HG03457 (cell line): ENCODE data around the gene F8.
"Not testable (repeated sequence)": the region's sequence is repeated elsewhere in the genome, so short reads cannot be mapped to it uniquely, and the experiment has no call there.

Source experiments
- ATAC-seq: cut with Tn5 transposase; IDR thresholded peaks from one replicate; pipeline ENCODE4 v1.9.1; 2021; ENCODE audit warnings: moderate number of reproducible peaks; ENCODE audit not compliant: unreplicated experiment

F8 gene

DNA sequence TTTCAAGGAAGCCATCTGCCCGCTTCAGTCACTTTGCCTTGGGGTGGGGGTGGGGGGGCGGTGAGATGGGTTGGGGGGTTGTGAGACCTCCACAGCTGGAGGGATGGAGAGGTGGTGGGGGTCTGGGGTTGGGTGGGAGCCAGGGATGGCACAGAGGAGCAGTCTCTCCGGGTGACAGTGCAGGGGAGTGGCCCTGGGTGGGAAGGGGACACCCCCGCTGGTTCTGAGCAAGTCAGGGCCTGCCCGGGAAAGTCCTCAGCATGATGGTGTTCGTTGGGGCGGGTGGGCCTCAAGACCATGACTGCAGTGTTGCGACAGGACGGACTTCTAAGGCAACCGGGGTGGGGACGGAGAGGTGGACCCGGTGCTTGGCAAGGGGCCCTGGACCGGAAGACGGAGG lies 137.0 kb downstream of the F8 start:
- ATAC-seq, result not testable (repeated sequence)

- not testable (repeated sequence) for ATAC-seq
These were observed 137.5 kb downstream of the F8 start for GRCh38 chrX:154885057-154885456.

GRCh38 chrX:154884069-154884468 lies 138.5 kb downstream of the F8 start:
- not testable (repeated sequence) for ATAC-seq

DNA sequence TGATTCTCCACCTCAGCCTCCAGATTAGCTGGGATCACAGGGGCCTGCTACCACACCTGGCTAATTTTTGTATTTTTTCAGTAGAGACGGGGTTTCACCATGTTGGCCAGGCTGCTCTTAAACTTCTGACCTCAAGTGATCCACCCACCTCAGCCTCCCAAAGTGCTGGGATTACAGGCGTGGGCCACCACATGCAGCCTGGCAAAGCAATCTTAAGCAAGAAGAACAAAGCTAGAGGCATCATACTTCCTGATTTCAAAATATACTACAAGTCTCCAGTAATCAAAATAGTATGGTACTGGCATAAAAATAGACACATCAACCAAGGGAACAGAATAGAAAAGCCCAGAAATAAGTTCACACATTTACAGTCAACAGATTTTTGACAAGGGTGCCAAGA lies 149.2 kb downstream of the F8 start:
- ATAC-seq, result no peak

GRCh38 chrX:154868522-154868921 lies 154.0 kb downstream of the F8 start:
- not testable (repeated sequence) for ATAC-seq

DNA sequence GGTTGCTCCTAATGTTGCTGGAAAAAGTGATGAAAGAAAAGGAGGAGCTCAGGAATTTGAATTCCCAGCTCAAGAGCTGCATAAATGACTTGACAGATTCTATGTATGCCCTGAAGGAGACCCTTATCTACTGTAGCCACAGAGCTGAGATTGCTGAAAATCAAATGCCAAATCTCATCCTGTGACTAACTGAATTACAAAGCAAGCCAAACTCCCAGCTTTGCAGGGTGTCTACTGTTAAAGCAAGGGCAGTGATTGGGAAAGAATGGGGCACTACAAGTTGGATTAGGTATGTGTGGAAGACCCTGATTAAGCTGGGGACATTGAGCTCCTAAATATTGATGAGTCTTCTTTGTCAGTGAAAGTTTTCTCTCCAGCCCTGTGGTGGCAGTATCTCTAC lies 167.3 kb downstream of the F8 start:
- no peak for ATAC-seq

GRCh38 chrX:154850957-154851611 lies 171.4 kb downstream of the F8 start:
- no peak for ATAC-seq

GRCh38 chrX:154840856-154841255 lies 181.7 kb downstream of the F8 start:
- ATAC-seq, result no peak

GRCh38 chrX:154836163-154836562 lies 186.4 kb downstream of the F8 start:
- no peak for ATAC-seq

DNA sequence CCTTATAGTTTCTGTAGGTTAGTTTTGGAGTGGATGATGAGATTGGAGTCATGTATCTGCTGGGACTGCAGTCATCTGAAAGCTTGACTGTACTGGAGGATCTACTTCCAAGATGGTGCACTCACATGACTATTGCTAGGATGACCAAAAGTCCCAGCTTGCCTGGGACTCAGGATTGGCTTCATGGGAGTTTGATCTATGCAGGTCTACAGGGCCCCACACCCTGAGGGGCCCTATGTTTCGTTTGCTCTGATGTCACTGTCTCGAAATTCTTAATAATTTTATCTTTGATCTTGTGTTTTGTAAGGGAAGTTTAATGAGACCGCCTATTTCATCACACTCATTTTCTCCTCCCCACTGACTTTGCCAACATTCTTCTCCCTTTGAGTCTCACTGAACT lies 188.0 kb downstream of the F8 start, which contains the start of gene SMIM9:
SMIM9 (minus strand) TSS at position 101 of the 400 bp plus-strand sequence. CDS start 3,806 bp downstream, outside the sequence.
- no peak for ATAC-seq

- no peak for ATAC-seq
These were observed 188.7 kb downstream of the F8 start for GRCh38 chrX:154833746-154834274.

DNA sequence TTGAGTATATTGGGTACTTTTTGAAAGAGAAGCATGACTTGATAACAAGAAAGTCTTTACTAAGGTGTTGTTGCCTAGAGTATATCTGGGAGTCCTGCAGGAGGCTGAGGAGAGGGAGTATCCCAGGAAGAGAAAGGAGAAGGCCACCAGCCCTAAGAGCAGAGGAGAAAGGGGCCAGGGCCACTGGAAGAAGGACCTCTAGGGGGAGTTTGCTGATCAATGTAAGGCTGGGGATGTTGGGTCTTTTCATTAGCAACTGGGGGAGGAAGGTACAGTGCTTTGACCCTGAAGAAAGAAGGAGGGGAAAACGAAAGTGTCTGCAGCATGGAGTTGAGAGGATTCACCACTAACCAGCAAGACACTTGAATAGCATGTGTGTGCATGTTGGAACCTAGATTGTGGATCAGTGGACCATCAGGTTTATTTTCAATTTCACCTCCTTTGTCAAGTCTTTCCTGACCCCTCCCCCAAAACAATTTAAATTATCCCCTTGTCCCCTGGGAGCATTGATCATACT lies 192.5 kb downstream of the F8 start:
- no peak for ATAC-seq

DNA sequence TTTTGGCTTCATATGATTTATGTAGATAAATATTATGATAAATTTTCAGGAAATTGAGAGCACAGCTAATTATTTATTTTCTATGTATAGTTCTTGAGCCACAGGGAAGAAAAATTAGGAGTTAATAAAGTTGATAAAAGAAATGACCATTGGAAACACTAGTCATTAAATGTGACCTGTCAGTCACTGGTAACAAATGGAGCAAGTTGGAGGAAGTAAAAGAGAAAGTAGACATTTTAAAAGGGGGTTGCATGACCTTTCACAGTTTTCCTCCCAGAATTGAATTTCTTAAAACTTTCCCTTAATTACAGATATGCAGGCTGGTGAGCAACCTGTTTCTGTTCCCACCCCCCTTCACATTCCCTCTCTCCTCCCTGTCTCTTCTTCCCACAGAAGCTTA lies 193.4 kb downstream of the F8 start:
- no peak for ATAC-seq

- no peak for ATAC-seq
These were observed 194.5 kb downstream of the F8 start for GRCh38 chrX:154828016-154828408.

DNA sequence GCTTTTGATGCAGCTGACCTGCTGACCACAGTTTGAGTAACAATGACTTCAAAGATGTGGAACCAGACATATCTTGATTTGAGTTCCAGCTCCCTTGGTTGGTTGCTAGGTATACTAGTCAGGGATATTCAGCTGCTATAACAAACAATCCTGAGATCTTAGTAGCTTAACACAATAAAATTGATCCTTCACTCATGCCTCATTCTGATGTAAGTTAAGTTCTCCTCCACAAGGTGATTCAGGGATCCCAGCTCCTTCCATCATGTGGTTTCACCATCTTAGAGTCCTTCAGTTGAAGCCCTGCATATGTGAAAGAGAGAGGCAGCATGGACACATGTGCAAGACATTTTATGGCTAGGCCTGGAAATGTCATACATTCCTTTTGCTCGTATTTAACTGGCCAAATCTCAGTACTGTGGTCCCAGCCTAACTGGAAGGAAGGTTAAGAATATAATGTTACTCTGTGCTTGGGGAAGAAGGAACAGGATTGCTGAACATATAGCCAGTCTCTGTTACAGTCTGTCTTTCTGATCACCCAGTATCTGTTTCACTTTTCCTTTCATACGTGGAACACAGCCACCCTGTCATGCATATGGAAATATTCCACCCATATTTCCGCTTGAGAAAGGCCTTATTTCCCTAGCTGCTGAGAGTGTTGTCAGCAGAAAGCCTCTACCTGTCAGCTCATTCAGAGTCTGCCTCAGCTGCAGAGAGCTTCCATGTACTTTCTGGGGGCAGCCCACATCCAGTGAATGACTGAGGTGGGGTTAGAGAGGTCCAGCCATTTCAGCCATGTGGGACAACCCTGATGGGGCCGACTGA lies 195.1 kb downstream of the F8 start:
- no peak for ATAC-seq

GRCh38 chrX:154825586-154825985 lies 196.9 kb downstream of the F8 start:
- ATAC-seq, result not testable (repeated sequence)

DNA sequence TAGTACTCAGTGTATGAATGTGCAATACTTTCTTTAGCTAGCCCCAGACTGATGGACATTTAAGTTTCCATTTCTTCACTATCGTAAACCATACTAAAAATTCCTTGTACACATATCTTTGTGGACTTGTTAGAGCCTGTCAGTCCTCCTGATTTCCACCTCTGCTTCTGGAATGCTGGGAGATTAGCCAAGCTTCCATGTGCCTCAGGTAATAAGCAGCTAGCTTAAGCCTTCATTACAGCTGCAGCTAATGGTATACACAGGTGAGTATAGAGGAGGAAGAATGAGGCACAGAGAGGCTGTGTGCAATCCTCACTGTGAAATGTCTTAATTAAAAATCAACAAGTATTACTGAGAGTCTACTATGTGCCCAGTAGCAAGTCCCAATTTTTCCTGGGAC lies 197.9 kb downstream of the F8 start:
- no peak for ATAC-seq

GRCh38 chrX:154822029-154822428 lies 200.5 kb downstream of the F8 start:
- ATAC-seq, result no peak

DNA sequence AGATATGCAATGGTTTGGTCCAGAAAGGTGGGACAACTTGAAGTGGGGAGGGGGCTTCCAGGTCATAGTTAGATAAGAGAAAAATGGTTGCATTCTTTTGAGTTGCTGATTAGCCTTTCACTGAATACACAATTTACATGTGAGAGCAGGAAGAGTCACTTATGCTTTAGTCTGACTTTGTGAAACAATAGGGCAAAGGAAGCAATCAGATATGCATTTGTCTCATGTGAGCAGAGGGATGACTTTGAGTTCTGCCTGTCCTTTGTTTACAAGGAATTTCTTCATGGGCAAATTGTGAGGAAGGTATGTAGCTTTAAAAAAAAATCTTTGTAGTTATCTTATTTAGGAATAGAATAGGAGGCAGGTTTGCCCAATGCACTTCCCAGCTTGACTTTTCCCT lies 201.0 kb downstream of the F8 start:
- no peak for ATAC-seq

- ATAC-seq, result no peak
These were observed 202.7 kb downstream of the F8 start for GRCh38 chrX:154819771-154820341.
